Measurements from ENCODE around the gene CADM2.
A peak's percentile ranks its signal among the peaks of the same experiment; 100 is the strongest.

Gene CADM2

GRCh38 chr3:85321892-85322291 is 363.1 kb downstream of the CADM2 start:
- DNase-seq (ENCODE audit: low read depth) = no peak

DNA sequence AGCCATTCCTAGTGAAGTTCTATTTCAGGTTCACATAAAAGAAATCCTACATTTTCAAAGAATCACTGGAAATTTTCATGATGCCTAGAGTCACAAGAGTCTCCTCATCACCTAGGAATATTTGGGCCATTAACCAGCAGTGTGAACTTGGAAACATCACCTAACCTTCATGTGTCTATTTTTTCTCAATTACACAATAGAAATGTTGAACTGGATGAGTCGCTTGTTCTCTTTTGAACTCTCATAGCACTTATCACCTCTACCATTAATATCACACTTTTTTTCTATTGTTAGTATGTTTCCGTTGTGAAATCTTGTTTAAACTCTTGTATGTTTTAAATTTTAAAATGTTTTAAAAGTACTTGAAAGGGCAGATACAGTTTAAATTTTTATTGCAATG is 371.3 kb downstream of the CADM2 start:
- no peak for DNase-seq (ENCODE audit: low read depth)

DNA sequence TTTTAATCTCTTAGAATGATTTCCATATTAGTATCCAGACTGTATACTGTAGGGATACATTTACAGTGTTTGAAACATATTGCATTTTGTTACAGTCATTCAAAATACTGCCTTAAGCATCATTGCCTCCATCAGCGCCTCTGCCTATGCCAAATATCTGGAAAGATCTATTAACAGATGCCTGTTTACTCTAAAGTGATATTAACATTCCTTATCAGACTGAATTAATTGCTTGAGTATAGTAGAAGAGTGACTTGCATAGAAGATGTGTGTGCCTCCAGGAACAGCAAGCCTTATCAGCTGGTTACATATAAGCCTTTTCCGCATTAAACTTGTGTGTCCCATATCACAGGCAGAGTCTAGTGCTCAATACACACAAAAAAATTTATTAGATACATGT is 379.1 kb downstream of the CADM2 start:
- no peak for DNase-seq (ENCODE audit: low read depth)

DNA sequence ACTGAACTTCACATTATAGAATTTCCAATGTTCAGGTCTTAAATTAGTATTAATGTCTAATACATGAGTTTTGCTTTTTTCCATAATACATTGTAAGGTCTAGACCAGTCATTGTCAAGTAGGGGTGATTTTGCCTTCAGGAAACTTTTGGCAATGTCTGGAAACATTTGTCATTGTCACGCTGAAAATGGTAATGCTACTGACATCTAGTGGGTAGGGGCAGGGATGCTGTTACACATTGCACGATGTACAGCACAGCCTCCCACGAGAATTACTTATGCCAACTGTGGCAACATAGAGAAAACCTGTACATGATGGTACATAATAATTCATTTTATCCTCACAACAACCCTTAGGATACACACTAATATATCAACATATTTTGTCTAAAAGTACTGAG is 384.1 kb downstream of the CADM2 start:
- no peak for DNase-seq (ENCODE audit: low read depth)

DNA sequence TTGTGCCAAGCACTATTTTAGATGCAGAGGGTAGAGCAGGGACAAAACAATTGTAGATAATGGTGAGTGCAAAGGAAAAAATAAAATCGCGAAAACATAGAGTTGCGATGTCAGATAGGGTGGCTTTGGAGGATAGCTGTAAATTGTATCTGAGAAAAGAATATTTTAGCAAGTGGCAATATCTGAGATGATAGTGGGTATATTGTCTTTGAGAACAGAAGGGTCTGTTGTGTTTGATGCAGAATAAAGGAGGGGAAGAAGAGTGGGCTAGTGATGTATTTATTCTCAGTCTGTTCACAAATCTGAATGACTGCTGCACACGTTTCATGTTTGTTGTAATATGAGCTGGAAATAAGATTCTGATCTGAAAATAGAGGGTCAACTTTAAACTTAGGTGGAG is 396.8 kb downstream of the CADM2 start:
- DNase-seq (ENCODE audit: low read depth) = no peak

DNA sequence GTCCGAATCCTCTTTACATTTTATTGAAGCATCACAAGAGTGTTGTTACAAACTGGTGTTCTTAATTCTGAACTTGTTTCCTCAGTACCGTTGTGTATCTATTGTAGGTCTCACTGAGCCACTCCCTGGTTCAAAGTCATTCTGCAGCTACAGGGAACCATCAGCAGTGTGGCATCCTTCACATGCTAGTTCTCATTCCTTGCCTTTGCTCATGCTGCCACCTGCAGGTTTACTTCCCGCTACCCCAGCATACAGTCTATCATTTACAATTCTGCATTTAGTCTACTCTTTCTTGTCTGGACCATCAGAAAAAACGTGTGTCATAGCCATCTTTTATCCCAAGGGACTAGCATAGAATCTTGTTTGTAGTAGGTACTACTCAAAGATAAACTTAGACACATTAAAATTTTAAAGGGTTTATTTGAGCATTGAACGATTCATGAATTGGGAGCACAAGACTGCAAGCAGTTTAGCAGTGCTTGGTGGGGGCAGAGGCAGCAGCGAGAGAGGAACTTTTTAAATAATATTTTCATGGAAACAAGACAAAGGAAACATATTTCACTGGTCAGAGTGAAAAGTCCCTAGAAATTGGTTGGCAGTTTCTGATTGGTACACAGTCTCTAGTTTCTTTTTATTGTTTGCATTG is 402.1 kb downstream of the CADM2 start:
- peak; percentile 29 for DNase-seq (ENCODE audit: low read depth)

GRCh38 chr3:85364296-85364909 is 405.6 kb downstream of the CADM2 start:
- DNase-seq (ENCODE audit: low read depth) = no peak

- DNase-seq (ENCODE audit: low read depth) = no peak
These were observed 411.6 kb downstream of the CADM2 start for GRCh38 chr3:85370341-85370740.

GRCh38 chr3:85376131-85376530 is 417.3 kb downstream of the CADM2 start:
- DNase-seq (ENCODE audit: low read depth) = no peak

GRCh38 chr3:85377115-85377514 is 418.3 kb downstream of the CADM2 start:
- no peak for DNase-seq (ENCODE audit: low read depth)

DNA sequence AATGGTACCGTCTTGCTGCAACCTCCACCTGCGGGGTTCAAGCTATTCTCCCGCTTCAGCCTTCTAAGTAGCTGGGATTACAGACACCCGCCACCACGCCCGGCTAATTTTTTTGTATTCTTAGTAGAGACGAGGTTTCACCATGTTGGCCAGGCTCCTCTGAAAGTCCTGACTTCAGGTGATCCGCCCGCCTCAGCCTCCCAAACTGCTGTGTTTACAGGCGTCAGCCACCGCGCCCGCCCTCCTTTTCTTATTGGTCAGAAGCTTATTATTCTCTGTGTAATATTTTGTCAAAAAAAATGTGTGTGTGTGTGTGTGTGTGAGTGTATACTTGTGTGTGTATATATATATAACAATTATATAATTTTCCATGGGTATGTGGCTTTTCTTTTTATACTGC is 425.6 kb downstream of the CADM2 start:
- DNase-seq (ENCODE audit: low read depth) = no peak

DNA sequence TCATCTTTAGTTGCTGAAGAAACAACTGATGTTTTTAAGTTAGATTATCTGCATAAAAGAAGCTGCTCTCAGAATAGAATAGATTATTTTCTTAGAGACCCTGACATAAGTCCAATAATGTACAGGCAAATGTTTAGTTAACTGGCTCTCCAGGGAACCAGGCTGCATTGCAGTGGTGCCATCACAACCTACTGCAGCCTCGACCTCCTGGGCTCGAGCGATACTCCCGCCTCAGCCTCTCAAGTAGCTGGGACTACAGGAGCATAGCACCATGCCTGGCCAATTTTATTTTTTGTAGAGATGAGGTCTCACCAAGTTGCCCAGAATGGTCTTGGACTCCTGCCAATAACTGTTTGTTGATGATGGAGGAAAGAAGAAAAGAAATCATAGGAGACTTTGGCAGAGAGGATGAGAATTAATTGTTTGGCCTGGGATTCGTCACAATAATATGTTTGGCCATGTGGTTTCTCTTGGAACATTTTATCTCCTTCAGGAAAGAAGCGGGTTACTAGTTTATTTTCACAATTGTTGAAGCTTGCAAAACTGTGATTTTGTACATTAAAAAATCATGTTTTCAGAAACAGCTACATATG is 429.2 kb downstream of the CADM2 start:
- DNase-seq (ENCODE audit: low read depth) = no peak

DNA sequence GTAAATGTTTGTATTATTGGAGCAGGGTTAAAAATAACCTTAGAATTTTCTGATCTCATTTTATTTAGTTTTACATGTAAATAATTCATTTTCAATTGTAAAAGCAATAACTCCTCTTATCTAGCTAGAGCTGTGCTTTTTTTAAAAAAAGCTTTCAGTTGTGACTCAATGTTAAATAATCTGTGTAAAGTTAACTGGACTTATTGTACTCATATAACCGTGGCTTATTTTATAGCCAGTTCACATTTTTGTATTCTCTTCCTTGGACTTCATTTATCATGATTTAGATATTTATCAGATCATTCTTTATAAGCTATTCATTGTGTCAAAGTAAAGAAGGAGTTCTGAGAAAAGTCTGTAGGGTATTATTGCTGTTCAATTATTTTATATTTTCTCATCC is 435.6 kb downstream of the CADM2 start:
- no peak for DNase-seq (ENCODE audit: low read depth)

GRCh38 chr3:85397434-85397833 is 438.6 kb downstream of the CADM2 start:
- DNase-seq (ENCODE audit: low read depth) = no peak

DNA sequence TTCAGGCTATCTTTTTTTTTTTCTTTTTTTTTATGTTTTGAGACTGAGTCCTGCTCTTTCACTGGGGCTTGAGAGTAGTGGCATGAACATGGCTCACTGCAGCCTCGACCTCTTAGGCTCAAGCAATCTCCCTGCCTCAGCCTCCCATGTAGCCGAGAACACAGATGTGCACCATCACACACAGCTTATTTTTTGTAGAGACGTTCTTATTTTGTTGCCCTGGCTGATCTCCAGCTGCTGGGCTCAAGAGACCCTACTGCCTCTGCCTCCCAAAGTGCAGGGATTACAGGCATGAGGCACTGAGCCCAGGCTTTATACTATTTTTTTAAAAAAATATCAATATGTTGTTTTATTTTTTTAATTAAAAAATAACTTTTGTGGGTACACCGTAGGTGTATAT is 467.3 kb downstream of the CADM2 start:
- DNase-seq (ENCODE audit: low read depth) = no peak

- no peak for DNase-seq (ENCODE audit: low read depth)
These were observed 468.7 kb downstream of the CADM2 start for GRCh38 chr3:85427467-85427866.

- no peak for DNase-seq (ENCODE audit: low read depth)
These were observed 473.3 kb downstream of the CADM2 start for GRCh38 chr3:85432081-85432480.

- DNase-seq (ENCODE audit: low read depth) = peak; percentile 6
These were observed 474.5 kb downstream of the CADM2 start for GRCh38 chr3:85433319-85433718.

GRCh38 chr3:85455561-85456200 is 496.9 kb downstream of the CADM2 start:
- no peak for DNase-seq (ENCODE audit: low read depth)

DNA sequence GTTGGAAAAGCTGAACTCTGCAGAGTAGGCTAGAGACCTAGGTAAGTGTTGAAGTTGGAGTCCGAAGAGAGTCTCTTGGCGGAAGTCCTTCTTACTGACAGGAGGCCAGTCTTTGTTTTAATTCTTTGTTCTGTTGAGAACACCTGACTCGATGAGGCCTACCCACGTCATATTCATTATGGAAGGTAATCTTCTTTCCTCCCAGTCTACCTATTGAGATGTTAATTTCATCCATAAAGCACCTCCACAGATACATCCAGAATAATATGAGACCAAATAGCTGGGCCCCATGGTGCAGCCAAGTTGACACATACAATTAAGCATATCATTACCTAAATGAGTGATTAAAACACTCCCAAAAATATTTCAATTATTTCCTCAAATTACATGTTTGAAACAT is 515.5 kb downstream of the CADM2 start:
- no peak for DNase-seq (ENCODE audit: low read depth)

GRCh38 chr3:85475346-85475745 is 516.6 kb downstream of the CADM2 start:
- peak; percentile 11 for DNase-seq (ENCODE audit: low read depth)

GRCh38 chr3:85476891-85477495 is 518.2 kb downstream of the CADM2 start:
- DNase-seq (ENCODE audit: low read depth) = no peak

Measured in HS-5 (cell line).